IPS DF 6.9 (cell line): ENCODE results near the gene CYP39A1.

Experiments used
- DNase-seq: peaks from one replicate; pipeline ENCODE4 v3.0.0-alpha.2; 2013; ENCODE audit warnings: low read depth, low spot score
- H3K27ac ChIP-seq: one replicate; pipeline ENCODE4 v1.5.1; 2013; ENCODE audit warnings: low read length, control low read depth
- H3K27me3 ChIP-seq: 2 replicates; pipeline ENCODE4 v1.6.1; 2013; ENCODE audit warnings: mild to moderate bottlenecking, low read length; ENCODE audit not compliant: control insufficient read depth, insufficient read depth
- H3K36me3 ChIP-seq: 2 replicates; pipeline ENCODE4 v1.6.1; 2013; ENCODE audit warnings: low read length; ENCODE audit not compliant: control insufficient read depth, insufficient read depth
- H3K4me1 ChIP-seq: 2 replicates; pipeline ENCODE4 v1.6.1; 2013; ENCODE audit warnings: low read length; ENCODE audit not compliant: control insufficient read depth, insufficient read depth
- H3K4me3 ChIP-seq: 2 replicates; pipeline ENCODE4 v1.5.1; 2013; ENCODE audit warnings: mild to moderate bottlenecking, low read length
- H3K9me3 ChIP-seq: 2 replicates; pipeline ENCODE4 v1.6.1; 2013; ENCODE audit warnings: low read length, inconsistent platforms; ENCODE audit not compliant: control insufficient read depth, insufficient read depth
- WGBS: extraction: QIAGEN DNeasy Blood & Tissue Kit; methylation state at CpG from one replicate; pipeline ENCODE4 v1.1.7; 2013; ENCODE audit warnings: mixed read lengths, missing lambda C conversion rate; ENCODE audit not compliant: insufficient read length, insufficient coverage; 5-methylcytosine and 5-hydroxymethylcytosine counted together

Gene CYP39A1

GRCh38 chr6:46563924-46564323 lies 88.7 kb downstream of the CYP39A1 start:
- no peaks in the 10 kb centered on the region for H3K4me1 ChIP-seq
- H3K27me3 ChIP-seq = no peaks in the 10 kb centered on the region
- no peak for DNase-seq
- no peak overlapping the region for H3K27ac ChIP-seq
- WGBS = no CpG with 5 or more reads among the region's 1 CpG
- no peaks in the 10 kb centered on the region for H3K9me3 ChIP-seq
- no peaks in the 10 kb centered on the region for H3K36me3 ChIP-seq
- no peak overlapping the region for H3K4me3 ChIP-seq

GRCh38 chr6:46556053-46556452 lies 96.6 kb downstream of the CYP39A1 start:
- Histone ChIP-seq H3K4me1 (no peaks in the 10 kb centered on the region), H3K36me3 (no peaks in the 10 kb centered on the region), H3K4me3 (no peak overlapping the region), H3K27ac (no peak overlapping the region), H3K27me3 (no peaks in the 10 kb centered on the region), H3K9me3 (no peaks in the 10 kb centered on the region)
- DNase-seq = no peak
- no CpG with 5 or more reads among the region's 4 CpGs for WGBS

GRCh38 chr6:46555129-46555528 lies 97.5 kb downstream of the CYP39A1 start:
- WGBS = no CpG with 5 or more reads among the region's 1 CpG
- no peaks in the 10 kb centered on the region for H3K9me3 ChIP-seq
- H3K27me3 ChIP-seq = no peaks in the 10 kb centered on the region
- no peak for DNase-seq
- no peak overlapping the region for H3K27ac ChIP-seq
- no peaks in the 10 kb centered on the region for H3K36me3 ChIP-seq
- no peak overlapping the region for H3K4me3 ChIP-seq
- no peaks in the 10 kb centered on the region for H3K4me1 ChIP-seq

- no peak for DNase-seq
- Histone ChIP-seq H3K4me3 (no peak overlapping the region), H3K27ac (no peak overlapping the region), H3K36me3 (no peaks in the 10 kb centered on the region), H3K4me1 (no peaks in the 10 kb centered on the region), H3K27me3 (no peaks in the 10 kb centered on the region), H3K9me3 (no peaks in the 10 kb centered on the region)
Observed at GRCh38 chr6:46549155-46549554, 103.5 kb downstream of the CYP39A1 start.

GRCh38 chr6:46541556-46541955 lies 111.1 kb downstream of the CYP39A1 start:
- WGBS = no CpG with 5 or more reads among the region's 3 CpGs
- H3K27ac ChIP-seq = no peak overlapping the region
- no peaks in the 10 kb centered on the region for H3K9me3 ChIP-seq
- H3K36me3 ChIP-seq = no peaks in the 10 kb centered on the region
- no peaks in the 10 kb centered on the region for H3K27me3 ChIP-seq
- H3K4me3 ChIP-seq = no peak overlapping the region
- no peak for DNase-seq
- H3K4me1 ChIP-seq = no peaks in the 10 kb centered on the region

- H3K27ac ChIP-seq = no peak overlapping the region
- WGBS = 100% methylated on average over 2 of the region's 2 CpGs
- H3K4me3 ChIP-seq = no peak overlapping the region
- H3K27me3 ChIP-seq = no peaks in the 10 kb centered on the region
- no peaks in the 10 kb centered on the region for H3K9me3 ChIP-seq
- H3K4me1 ChIP-seq = no peaks in the 10 kb centered on the region
- DNase-seq = no peak
- H3K36me3 ChIP-seq = no peaks in the 10 kb centered on the region
Observed at GRCh38 chr6:46539866-46540265, 112.8 kb downstream of the CYP39A1 start.

- H3K4me1 ChIP-seq = no peaks in the 10 kb centered on the region
- H3K4me3 ChIP-seq = no peak overlapping the region
- H3K9me3 ChIP-seq = no peaks in the 10 kb centered on the region
- DNase-seq = no peak
- H3K27ac ChIP-seq = no peak overlapping the region
- H3K36me3 ChIP-seq = no peaks in the 10 kb centered on the region
- WGBS = 100% methylated on average over 1 of the region's 6 CpGs
- no peaks in the 10 kb centered on the region for H3K27me3 ChIP-seq
Observed at GRCh38 chr6:46538800-46539480, 113.7 kb downstream of the CYP39A1 start.

GRCh38 chr6:46530896-46531295 lies 121.7 kb downstream of the CYP39A1 start:
- WGBS = no CpG with 5 or more reads among the region's 3 CpGs
- no peak overlapping the region for H3K4me3 ChIP-seq
- DNase-seq = no peak

GRCh38 chr6:46528961-46529750 lies 123.5 kb downstream of the CYP39A1 start:
- peaks cover 1% of the 10 kb centered on the region; the same call in 1 of the 2 replicates for H3K4me1 ChIP-seq
- no peaks in the 10 kb centered on the region for H3K27me3 ChIP-seq
- no peak overlapping the region for H3K4me3 ChIP-seq
- no peak for DNase-seq
- WGBS = no CpG with 5 or more reads among the region's 3 CpGs
- H3K9me3 ChIP-seq = no peaks in the 10 kb centered on the region
- no peaks in the 10 kb centered on the region for H3K36me3 ChIP-seq
- H3K27ac ChIP-seq = no peak overlapping the region

More at GRCh38 chr6:46530896-46531295, 121.7 kb downstream of the CYP39A1 start:
- H3K4me1 ChIP-seq = peaks cover 1% of the 10 kb centered on the region; the same call in 1 of the 2 replicates
- no peaks in the 10 kb centered on the region for H3K9me3 ChIP-seq
- H3K27ac ChIP-seq = no peak overlapping the region
- H3K36me3 ChIP-seq = no peaks in the 10 kb centered on the region
- H3K27me3 ChIP-seq = no peaks in the 10 kb centered on the region

- no peak overlapping the region for H3K4me3 ChIP-seq
- peaks cover 1% of the 10 kb centered on the region; the same call in 1 of the 2 replicates for H3K4me1 ChIP-seq
- H3K9me3 ChIP-seq = no peaks in the 10 kb centered on the region
- no peaks in the 10 kb centered on the region for H3K36me3 ChIP-seq
- H3K27me3 ChIP-seq = no peaks in the 10 kb centered on the region
- WGBS = no CpG with 5 or more reads among the region's 2 CpGs
- DNase-seq = no peak
- H3K27ac ChIP-seq = no peak overlapping the region
Observed at GRCh38 chr6:46526607-46527006, 126.0 kb downstream of the CYP39A1 start.

- Histone ChIP-seq H3K27me3 (no peaks in the 10 kb centered on the region), H3K9me3 (no peaks in the 10 kb centered on the region), H3K4me3 (no peak overlapping the region), H3K36me3 (no peaks in the 10 kb centered on the region), H3K4me1 (no peaks in the 10 kb centered on the region), H3K27ac (no peak overlapping the region)
- DNase-seq = no peak
Observed at GRCh38 chr6:46525583-46525982, 127.0 kb downstream of the CYP39A1 start.
